Stomach smooth muscle (tissue), 2 donors: ENCODE data around the gene BIN2.
A peak's percentile ranks its signal among the peaks of the same experiment; 100 is the strongest.

ENCODE experiments used
- H3K27ac ChIP-seq: one replicate; pipeline ENCODE4 v1.7.0; 2013; ENCODE audit warnings: mild to moderate bottlenecking, low read length, inconsistent platforms
- H3K27me3 ChIP-seq, 2 donors: one replicate each; pipeline ENCODE4 v1.7.0; 2013; ENCODE audit warnings: low read length in 2 of 2; ENCODE audit not compliant: insufficient read depth in 2 of 2, control insufficient read depth in 1 of 2
- H3K36me3 ChIP-seq, 2 donors: one replicate each; pipeline ENCODE4 v1.7.0; 2013; ENCODE audit warnings: low read length in 2 of 2; ENCODE audit not compliant: control insufficient read depth in 2 of 2, insufficient read depth in 2 of 2
- H3K4me1 ChIP-seq: one replicate; pipeline ENCODE4 v1.7.0; 2013; ENCODE audit warnings: low read length; ENCODE audit not compliant: control insufficient read depth, insufficient read depth
- H3K4me3 ChIP-seq, 2 donors: one replicate each; pipeline ENCODE4 v1.7.0; 2013; ENCODE audit warnings: low read length in 2 of 2
- H3K9ac ChIP-seq, 2 donors: one replicate each; pipeline ENCODE4 v1.7.0; 2013; ENCODE audit warnings: low read length in 2 of 2, mild to moderate bottlenecking in 1 of 2
- H3K9me3 ChIP-seq, 2 donors: one replicate each; pipeline ENCODE4 v1.7.0; 2013; ENCODE audit warnings: low read length in 2 of 2; ENCODE audit not compliant: control insufficient read depth in 2 of 2
- donor health status: healthy.
- donor health status: Pancreatic carcinoma.

Gene BIN2

GRCh38 chr12:51254536-51254935 lies 69.4 kb downstream of the BIN2 start:
- Histone ChIP-seq H3K36me3 (no peaks in the 10 kb centered on the region), H3K9ac (no peak overlapping the region), H3K27me3 (no peaks in the 10 kb centered on the region), H3K9me3 (no peaks in the 10 kb centered on the region), H3K27ac (no peak overlapping the region), H3K4me3 (no peak overlapping the region), H3K4me1 (no peaks in the 10 kb centered on the region)

- no peak overlapping the region for H3K9ac ChIP-seq
- H3K27ac ChIP-seq: no peak overlapping the region
- H3K36me3 ChIP-seq: no peaks in the 10 kb centered on the region
- H3K4me1 ChIP-seq: no peaks in the 10 kb centered on the region
- H3K4me3 ChIP-seq: no peak overlapping the region
- no peaks in the 10 kb centered on the region for H3K27me3 ChIP-seq
- no peaks in the 10 kb centered on the region for H3K9me3 ChIP-seq
Observed at GRCh38 chr12:51253276-51253675, 70.7 kb downstream of the BIN2 start.

- H3K27ac ChIP-seq: no peak overlapping the region
- no peak overlapping the region for H3K4me3 ChIP-seq
- no peaks in the 10 kb centered on the region for H3K27me3 ChIP-seq
- H3K4me1 ChIP-seq: peaks cover 10% of the 10 kb centered on the region
- H3K9ac ChIP-seq: peak overlapping the region in 1 of 2 donors; percentile 5
- no peaks in the 10 kb centered on the region for H3K9me3 ChIP-seq
- H3K36me3 ChIP-seq: peaks cover 11 to 12% of the 10 kb centered on the region in 2 donors
Observed at GRCh38 chr12:51247523-51248206, 76.3 kb downstream of the BIN2 start.

GRCh38 chr12:51246254-51246853 lies 77.6 kb downstream of the BIN2 start:
- peak overlapping the region; percentile 24 for H3K27ac ChIP-seq
- no peak overlapping the region for H3K9ac ChIP-seq
- H3K4me3 ChIP-seq: no peak overlapping the region

GRCh38 chr12:51245476-51246253 lies 78.3 kb downstream of the BIN2 start:
- no peaks in the 10 kb centered on the region for H3K9me3 ChIP-seq
- H3K36me3 ChIP-seq: peaks cover 26 to 27% of the 10 kb centered on the region in 2 donors
- H3K4me1 ChIP-seq: peaks cover 16% of the 10 kb centered on the region
- H3K27me3 ChIP-seq: no peaks in the 10 kb centered on the region
- peak overlapping the region; percentile 18 for H3K27ac ChIP-seq
- H3K4me3 ChIP-seq: no peak overlapping the region
- H3K9ac ChIP-seq: peak overlapping the region in 1 of 2 donors; percentile 21

More at GRCh38 chr12:51246254-51246853, 77.6 kb downstream of the BIN2 start:
- Histone ChIP-seq H3K9me3 (no peaks in the 10 kb centered on the region), H3K36me3 (peaks cover 20% of the 10 kb centered on the region in 2 donors), H3K4me1 (peaks cover 10% of the 10 kb centered on the region), H3K27me3 (no peaks in the 10 kb centered on the region)

- Histone ChIP-seq H3K4me1 (peaks cover 26% of the 10 kb centered on the region), H3K27ac (no peak overlapping the region), H3K4me3 (no peak overlapping the region), H3K27me3 (no peaks in the 10 kb centered on the region), H3K36me3 (peaks cover 31 to 32% of the 10 kb centered on the region in 2 donors), H3K9me3 (no peaks in the 10 kb centered on the region), H3K9ac (no peak overlapping the region)
Observed at GRCh38 chr12:51244269-51244668, 79.7 kb downstream of the BIN2 start.

GRCh38 chr12:51242876-51243275 lies 81.1 kb downstream of the BIN2 start:
- H3K36me3 ChIP-seq: peaks cover 31 to 32% of the 10 kb centered on the region in 2 donors
- no peak overlapping the region for H3K27ac ChIP-seq
- H3K4me1 ChIP-seq: peaks cover 32% of the 10 kb centered on the region

GRCh38 chr12:51242120-51242519 lies 81.9 kb downstream of the BIN2 start:
- no peak overlapping the region for H3K9ac ChIP-seq
- H3K27me3 ChIP-seq: no peaks in the 10 kb centered on the region
- H3K9me3 ChIP-seq: no peaks in the 10 kb centered on the region
- peaks cover 31 to 32% of the 10 kb centered on the region in 2 donors for H3K36me3 ChIP-seq
- H3K27ac ChIP-seq: no peak overlapping the region
- H3K4me3 ChIP-seq: no peak overlapping the region
- peaks cover 26% of the 10 kb centered on the region for H3K4me1 ChIP-seq

More at GRCh38 chr12:51242876-51243275, 81.1 kb downstream of the BIN2 start:
- H3K27me3 ChIP-seq: no peaks in the 10 kb centered on the region
- H3K9ac ChIP-seq: no peak overlapping the region
- H3K9me3 ChIP-seq: no peaks in the 10 kb centered on the region
- H3K4me3 ChIP-seq: no peak overlapping the region

- peaks cover 28 to 31% of the 10 kb centered on the region in 2 donors for H3K36me3 ChIP-seq
- H3K9ac ChIP-seq: peak overlapping the region; percentile 7 to 21
- no peak overlapping the region for H3K27ac ChIP-seq
- H3K27me3 ChIP-seq: no peaks in the 10 kb centered on the region
- H3K4me1 ChIP-seq: peaks cover 26% of the 10 kb centered on the region
- no peaks in the 10 kb centered on the region for H3K9me3 ChIP-seq
- H3K4me3 ChIP-seq: peak overlapping the region in 1 of 2 donors; percentile 100
Observed at GRCh38 chr12:51240971-51241370, 83.0 kb downstream of the BIN2 start.

- Histone ChIP-seq H3K9ac (peak within 1 kb of the TSS; percentile 100), H3K9me3 (no peaks in the 10 kb centered on the region), H3K36me3 (peaks cover 25 to 26% of the 10 kb centered on the region in 2 donors), H3K27ac (peak within 1 kb of the TSS; percentile 100), H3K27me3 (no peaks in the 10 kb centered on the region), H3K4me3 (peak within 1 kb of the TSS; percentile 99 to 100), H3K4me1 (peaks cover 22% of the 10 kb centered on the region)
Observed at GRCh38 chr12:51238510-51239334, 85.3 kb downstream of the BIN2 start, which contains the start of gene DAZAP2. Gene DAZAP2, plus strand, starts transcription at chr12:51238826. Its CDS starts 82 bp downstream, at chr12:51238908.
